Skeletal muscle cell (primary cell): ENCODE results near the gene FAM83D.
"Not testable (repeated sequence)": the region's sequence is repeated elsewhere in the genome, so short reads cannot be mapped to it uniquely, and the experiment has no call there.

Source experiments
- DNase-seq: peaks from one replicate; pipeline ENCODE4 v3.0.0-alpha.2; 2010; ENCODE audit warnings: low read depth
- H3K4me3 ChIP-seq: 2 replicates; pipeline ENCODE4 v1.5.1; 2011; ENCODE audit warnings: low read depth, mild to moderate bottlenecking, control low read depth, low read length, moderate library complexity

The FAM83D gene

GRCh38 chr20:38991814-38992704, 65.8 kb downstream of the FAM83D start:
- DNase-seq: no peak

DNA sequence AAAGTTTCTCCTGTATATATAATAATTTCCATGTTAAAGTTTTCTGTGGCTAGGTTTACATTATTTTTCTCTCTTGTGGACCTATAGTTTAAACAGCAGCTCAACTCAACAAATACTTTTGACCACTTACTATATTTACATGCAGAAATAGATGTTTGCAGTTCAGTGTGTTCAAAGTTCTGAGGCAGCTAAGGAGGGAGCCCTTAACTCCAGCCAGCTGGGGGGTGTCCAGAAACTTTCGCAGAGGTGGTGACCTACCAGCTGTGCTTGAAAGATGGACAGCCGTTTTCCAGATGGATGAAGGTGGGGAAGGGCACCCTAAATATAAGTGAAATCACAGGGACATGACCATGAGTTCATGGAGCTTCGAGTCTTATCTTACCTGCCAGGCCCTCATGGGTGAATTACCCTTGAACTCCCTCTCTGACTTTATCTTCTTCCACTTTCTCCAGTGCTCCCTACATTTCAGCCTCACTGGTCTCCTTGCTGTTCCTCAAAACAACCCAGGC, 69.4 kb downstream of the FAM83D start:
- no peak for DNase-seq
- no peak overlapping the region for H3K4me3 ChIP-seq

More at GRCh38 chr20:38991814-38992704, 65.8 kb downstream of the FAM83D start:
- H3K4me3 ChIP-seq: no peak overlapping the region

DNA sequence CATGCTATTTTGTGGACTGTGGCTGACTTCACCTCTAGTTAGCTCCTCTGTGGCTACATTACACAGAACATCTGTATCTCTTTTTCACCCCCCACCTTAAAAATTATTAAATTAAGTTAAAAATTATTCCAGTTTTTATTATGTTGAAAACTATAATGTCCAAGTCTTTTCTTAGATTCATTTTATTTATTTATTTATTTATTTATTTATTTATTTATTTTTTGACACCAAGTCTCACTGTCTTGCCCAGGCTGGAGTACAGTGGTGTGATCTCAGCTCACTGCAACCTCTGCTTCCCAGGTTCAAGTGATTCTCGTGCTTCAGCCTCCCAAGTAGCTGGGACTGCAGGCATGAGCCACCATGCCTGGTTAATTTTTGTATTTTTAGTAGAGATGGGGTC, 70.6 kb downstream of the FAM83D start:
- not testable (repeated sequence) for DNase-seq, H3K4me3 ChIP-seq

DNA sequence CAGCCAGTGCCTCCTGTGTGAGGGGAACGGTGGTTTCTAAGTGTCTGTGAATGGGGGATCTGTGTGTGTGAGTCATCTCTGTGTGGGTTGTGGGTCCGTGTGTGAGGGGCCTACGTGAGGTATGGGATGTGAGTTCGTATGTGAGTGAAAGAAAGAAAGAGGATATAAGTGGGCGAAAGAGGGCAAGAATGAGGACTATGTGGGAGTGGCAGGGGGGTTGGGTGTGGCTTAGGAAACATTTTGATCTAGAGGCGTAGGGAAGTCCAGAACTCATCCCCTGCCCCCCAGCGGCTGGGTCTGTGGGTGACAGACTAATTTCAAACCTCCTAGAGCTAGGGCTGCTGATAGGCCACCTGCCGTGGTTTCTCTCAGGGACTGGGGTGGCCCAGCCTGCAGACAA, 71.4 kb downstream of the FAM83D start:
- no peak for DNase-seq
- H3K4me3 ChIP-seq: no peak overlapping the region

GRCh38 chr20:38999217-38999616, 73.0 kb downstream of the FAM83D start:
- no peak for DNase-seq
- no peak overlapping the region for H3K4me3 ChIP-seq

- no peak for DNase-seq
- H3K4me3 ChIP-seq: no peak overlapping the region
Observed at GRCh38 chr20:38999965-39000910, 74.0 kb downstream of the FAM83D start.
